Activated CD8-positive, alpha-beta memory T cell treated with anti-CD3 and anti-CD28 coated beads, Interleukin-2, amount 50 U/mL, for 48 hours (primary cell): ENCODE measurements around the gene SMC4.
"Not testable (repeated sequence)": the region's sequence is repeated elsewhere in the genome, so short reads cannot be mapped to it uniquely, and the experiment has no call there.

Source experiments
- DNase-seq: peaks from one replicate; pipeline ENCODE4 v3.0.0-alpha.2; 2020

Gene SMC4

DNA sequence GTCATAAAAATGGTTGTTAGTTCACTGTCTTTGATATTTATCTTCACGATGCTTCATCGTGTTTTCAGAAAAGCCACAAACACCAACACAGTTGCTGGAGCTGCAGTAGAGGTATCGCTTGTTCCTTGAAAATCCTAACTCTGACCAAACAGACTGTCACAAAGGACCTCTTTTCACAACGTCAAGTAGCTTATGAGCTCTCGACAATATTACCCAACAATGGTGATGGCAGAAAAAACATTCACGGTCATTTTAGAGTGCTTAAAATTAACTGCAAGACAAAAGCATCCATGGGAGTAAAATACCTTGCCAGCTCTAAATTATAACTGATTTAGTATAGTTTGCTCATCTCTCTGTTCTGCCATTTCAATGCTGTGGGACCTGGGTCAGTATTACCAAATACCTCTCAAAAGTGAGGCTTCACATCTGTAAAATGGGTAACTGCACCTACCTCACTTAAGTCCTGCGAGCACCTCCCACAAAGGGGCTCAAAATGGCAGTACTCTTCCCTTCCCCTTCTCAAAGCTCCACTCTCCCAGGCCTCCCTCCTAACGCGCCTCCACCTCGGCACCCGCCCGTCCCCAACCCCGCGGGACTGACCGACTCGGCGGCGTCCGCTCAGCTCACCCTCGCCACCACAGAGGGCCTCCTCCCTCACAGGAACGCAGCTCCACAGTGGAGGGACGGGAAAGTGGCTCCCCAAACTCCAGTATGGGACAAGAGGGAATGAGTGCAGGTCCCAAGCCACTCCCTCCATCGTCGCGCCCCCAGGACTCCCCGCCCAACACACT lies 49.6 kb downstream of the SMC4 start:
- DNase-seq = no peak

DNA sequence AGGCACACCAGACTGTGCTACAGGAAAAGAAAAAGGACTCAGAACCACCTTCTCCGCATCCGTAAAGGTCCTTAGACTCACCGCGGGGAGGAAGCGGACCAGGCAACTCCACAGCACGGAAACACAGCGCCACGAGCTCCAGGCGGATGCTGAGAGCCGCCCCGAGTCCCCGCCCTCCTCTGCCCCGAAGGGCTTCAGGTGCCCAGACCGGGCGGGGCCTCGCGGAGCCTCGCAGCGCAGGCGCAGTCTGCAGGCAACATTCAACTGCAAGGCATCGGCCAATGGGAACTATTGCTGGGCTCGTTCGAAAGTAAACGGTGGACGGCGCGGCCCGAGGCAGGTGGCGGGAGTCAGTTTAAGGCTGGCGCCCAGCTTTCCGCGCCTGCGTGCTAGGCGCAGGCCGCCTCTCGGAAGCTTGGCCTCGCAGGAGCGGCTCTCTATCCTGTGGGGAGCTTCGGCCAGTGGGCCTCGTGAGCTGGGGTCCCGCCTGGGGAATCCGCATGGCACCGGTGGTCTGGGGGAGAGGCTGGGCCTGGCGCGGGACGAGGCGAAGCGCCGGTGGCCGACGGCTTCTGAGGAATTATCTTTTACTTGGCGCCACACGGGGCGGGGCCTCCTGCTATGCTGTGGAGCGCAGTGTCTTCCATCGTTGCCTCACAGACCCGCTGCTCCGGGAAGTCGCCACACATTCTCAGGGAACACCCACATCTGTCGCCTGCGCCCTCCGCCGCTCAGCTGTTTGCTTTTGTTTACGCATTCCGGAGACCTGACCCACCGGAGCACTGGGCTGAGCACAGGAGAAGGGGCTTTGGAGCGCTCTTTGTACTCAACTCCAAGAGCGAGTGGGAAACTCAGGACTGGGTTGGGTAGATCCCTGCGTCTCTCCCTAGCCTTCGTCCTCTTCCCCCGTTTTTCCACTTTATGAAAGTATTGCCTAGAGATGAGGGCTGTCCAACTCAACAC lies 50.5 kb downstream of the SMC4 start, which contains the start of gene TRIM59:
TSS of gene TRIM59 (minus strand) at position 151 of the 963 bp plus-strand sequence. CDS start 10,603 bp downstream, outside the sequence.
- DNase-seq = peak; percentile 95

DNA sequence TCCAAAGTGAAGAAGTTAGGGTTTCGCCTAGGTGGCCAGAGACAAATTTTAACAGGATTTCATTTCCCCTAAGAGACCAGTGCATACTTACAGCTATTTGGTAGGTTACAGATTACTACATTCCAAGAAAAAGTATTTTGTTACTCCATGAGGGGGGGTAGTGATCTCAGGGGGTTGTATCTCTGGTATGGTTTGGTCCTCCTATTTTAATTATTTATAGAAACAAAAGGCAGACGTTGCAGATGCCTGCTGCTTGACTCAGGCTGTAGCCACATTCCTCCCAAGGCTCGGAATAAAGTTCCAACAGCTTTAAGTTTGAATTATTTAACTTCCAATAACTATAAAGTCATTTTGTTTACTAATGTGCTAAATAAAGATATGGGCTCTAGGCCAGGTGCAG lies 51.4 kb downstream of the SMC4 start:
- no peak for DNase-seq

DNA sequence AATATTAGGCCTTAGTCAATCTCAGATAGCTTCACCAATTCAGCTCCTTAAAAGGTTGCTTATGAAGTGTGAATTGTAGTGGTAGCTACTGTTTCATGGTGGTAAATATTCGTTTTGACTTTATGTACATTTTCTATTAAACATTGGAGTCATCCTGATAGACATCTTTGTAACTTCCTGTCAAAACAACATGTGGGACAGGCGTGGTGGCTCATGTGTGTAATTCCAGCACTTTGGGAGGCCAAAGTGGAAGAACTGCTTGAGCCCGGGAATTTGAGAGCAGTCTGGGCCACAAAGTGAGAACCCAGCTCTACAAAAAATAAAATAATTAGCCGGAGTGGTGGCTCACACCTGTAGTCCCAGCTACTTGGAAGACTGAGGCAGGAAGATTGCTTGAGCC lies 52.2 kb downstream of the SMC4 start:
- no peak for DNase-seq

DNA sequence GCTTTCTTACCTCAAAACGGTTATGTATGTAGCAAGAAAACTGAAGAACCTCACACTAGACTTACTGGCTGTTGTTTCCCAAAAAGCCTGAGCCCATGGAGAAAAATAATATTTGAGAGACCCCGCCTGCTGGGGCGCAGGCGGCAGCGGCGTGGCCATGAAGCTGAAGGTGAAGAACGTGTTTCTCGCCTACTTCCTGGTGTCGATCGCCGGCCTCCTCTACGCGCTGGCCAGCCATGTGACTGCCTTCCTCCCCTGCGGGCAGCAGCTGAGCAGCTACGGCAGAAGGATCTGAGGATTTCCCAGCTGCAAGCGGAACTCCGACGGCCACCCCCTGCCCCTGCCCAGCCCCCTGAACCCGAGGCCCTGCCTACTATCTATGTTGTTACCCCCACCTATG lies 52.8 kb downstream of the SMC4 start:
- DNase-seq = not testable (repeated sequence)

DNA sequence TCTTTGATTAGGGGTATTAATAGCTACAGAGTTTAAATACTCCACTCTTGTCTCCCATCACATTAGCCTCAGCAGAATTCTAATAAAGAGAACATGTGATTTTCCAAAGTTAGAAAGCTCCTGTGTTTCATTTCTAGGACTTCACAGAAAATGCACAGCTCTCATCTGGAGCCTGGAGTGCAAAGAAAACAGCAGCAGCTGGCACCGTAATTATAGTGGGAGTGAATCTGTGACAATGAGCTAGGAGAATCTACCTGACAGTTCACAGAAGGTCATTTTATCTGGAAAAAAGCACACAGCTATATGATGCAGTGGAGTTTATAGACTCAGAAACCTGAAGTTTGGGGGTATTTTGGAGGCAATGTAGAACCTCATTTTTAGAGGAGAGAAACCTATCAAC lies 55.5 kb downstream of the SMC4 start:
- DNase-seq = no peak

DNA sequence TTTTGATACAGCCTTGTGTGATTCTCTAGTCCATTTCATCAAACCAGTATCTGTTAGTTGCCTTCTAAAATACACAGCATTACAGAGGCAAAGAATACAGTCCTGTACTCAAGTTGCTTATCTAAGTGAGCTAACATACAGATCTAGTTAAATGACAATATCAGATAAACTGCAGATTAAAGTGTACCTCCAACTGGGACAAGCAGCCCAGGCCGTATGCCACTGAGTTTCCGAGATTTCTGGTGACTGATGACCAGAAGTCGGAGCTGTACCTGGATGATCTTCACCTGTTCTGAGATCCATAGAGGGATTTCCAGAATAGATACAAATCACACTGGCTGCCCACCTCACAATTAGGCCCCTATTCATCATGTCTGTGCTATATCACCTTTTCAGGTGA lies 56.4 kb downstream of the SMC4 start:
- DNase-seq = no peak

DNA sequence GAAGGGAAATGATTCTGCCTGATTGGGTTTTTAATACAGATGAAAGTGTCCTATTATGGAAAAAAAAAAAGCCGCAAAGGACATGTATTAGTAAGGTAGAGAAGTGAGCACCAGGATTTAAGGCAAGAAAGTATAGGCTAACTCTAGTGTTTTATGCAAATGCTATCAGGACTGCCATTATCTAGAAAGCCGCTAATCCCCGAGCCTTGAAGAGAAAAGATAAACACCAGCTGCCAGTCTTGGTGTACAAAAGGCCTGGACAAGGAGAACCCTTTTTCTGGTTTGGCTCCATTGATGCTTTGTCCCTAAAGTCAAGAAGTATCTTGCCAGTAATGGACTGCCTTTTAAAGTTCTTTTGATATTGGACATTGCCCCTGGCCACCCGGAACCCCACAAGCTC lies 58.7 kb downstream of the SMC4 start:
- DNase-seq = no peak

DNA sequence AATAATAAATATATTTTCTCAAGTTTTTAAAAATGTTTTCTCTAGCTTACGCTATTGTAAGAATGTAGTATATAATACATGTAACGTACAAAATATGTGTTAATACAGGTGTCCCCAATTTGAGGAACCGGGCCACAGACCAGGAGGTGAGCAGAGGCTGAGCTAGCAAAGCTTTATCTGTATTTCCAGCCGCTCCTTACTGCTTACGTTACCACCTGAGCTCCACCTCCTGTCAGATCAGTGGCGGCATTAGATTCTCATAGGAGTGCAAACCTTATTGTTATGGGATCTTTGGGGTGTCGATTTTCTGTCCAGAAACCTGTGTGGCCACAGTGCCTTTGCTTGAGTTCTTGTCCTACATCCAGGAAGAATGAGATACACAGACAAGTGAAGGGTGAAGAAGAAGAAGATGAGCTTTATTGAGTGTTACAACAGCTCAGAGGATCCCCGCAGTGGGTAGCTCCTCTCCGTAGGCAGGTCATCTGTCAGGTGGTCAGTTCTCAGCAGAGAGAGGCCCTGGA lies 60.1 kb downstream of the SMC4 start:
- DNase-seq = no peak

DNA sequence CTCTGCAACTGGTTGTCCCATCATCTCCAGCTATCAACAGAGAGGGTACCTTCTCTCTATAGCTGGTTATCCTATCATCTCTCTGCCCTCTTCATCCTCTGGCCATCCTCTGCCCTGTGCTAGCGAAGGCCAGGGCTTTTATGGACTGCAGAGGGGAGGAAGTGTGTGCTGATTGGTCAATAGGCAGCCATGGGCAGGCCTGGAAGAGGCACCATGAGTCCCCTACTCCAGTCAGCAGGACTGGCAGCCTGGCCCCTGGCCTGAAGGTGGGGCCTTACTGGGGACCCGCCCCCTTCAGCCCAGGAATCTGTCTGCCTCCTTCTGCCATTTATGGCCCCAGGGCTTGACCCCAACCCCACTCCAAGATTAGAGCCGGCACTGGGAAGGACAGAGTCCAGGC lies 60.6 kb downstream of the SMC4 start:
- no peak for DNase-seq

DNA sequence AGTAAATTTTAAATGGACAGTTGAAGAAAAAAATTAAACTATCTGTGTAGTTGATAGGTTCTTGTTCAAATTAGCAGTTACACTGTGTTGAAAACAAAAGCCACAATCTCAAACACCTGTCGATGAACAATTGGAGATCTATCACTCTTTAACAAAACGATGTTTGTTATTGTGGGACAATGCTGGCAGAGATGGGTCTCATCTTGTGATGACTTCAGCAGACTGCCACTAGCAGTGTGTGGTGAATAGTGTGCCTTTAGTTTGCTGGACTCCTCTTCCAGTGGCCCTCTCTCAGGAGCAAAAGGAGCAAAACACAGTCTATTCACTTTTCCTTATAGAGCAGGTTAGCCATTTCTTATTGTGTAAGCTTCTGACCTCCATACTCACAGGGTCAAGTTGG lies 64.9 kb downstream of the SMC4 start:
- no peak for DNase-seq

DNA sequence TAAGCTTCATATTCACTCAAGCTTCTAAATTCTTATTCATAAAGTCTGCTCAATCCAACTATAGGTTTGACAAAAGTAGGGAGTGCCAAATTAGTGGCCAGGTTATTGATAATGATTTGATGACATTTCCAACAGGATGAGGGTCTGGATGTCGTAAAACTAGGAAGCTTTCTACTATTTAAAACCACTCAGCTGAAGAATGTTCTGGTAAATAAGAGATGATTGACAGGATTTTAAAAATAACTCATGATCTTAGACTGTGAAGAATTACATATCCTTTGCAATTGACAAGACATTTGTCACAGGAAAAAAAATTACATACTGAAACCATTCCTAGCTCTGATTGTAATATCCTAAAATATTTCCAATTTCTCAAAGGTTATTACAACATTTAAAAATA lies 65.5 kb downstream of the SMC4 start:
- no peak for DNase-seq

DNA sequence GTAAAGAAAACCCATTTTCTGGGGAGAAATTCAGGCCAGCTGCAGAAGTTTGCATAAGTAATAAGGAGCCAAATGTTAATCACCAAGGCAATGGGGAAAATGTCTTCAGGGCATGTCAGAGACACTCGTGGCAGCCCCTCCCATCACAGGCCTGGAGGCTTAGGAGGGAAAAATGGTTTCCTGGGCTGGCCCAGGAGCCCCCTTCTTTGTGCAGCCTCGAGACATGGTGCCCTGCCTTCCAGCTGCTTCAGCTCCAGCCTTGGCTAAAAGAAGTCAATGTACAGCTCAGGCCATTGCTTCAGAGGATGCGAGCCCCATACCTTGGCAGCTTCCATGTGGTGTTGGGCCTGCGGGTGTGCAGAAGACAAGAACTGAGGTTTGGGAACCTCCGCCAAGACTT lies 70.7 kb downstream of the SMC4 start:
- DNase-seq = no peak

DNA sequence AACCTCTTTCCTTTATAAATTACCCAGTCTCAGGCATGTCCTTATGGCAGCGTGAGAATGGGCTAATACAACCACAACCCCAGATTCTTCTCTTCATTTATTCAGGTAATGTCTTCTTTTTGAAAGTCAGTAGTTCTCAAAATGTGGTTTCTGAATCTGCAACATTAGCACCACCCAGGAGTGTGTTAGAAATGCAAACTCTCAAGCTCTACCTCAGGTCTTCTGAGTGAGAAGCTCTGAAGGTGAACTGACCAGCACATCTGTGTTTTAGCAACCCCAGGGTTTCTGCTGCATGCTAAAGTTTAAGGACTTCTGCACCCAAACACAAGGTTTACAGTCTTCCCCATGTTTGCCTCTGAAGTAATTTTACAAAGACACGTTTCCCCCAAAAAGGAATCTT lies 72.4 kb downstream of the SMC4 start:
- no peak for DNase-seq

DNA sequence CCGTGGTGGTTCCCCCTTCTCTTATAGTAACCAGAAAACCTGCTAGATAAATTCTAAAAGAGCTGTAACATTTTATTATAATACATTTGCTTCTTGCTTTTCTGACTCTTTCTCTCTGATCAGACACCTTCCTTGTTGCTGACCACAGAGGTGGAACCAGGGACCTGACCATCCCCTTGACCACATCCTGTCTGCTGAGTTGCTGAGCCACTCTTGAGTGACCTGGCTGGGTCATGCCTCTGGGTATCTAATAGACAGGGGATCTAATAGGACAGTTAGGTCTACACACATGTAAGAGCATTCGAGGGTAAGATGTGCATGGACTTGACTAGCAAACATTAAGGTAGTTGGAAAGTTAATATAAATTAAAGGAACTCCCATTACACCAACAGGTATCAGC lies 72.9 kb downstream of the SMC4 start:
- no peak for DNase-seq

DNA sequence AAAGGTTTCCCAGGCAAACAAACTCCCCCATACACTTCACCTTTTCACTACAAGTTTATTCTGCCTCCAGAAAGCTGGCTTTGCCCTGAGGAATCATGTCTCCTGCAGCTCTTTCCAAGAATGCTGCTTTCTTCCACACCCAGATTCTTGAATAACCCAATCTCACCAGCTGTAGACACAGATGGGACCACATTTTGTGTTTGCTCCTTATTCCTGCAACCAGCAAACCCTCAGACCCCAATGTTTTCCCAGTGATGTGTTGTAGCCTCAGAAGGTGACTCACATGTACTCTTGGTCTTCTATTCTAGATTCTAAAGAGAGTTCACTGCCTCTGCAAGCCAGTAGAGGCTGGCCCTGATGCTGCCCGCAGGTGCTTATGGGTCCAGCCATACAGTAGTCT lies 73.8 kb downstream of the SMC4 start:
- no peak for DNase-seq

DNA sequence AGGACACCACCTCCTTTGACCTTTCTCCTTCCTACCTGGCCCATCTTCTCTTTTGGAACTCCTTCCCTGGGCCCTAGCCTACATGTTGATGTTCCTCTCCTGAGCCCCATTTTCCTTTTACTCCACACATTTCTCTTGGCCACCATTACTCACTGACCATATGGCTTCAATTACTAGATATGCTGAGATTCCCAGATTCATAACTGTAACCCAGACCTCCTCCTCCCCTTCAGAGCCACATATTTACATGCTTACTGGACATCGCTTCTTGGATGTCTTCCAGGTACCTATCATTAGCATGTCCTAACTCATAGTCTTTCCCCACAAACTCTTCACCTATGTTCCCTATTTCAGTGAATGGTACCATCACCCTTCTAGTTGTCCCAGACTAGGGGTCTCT lies 74.5 kb downstream of the SMC4 start:
- no peak for DNase-seq

DNA sequence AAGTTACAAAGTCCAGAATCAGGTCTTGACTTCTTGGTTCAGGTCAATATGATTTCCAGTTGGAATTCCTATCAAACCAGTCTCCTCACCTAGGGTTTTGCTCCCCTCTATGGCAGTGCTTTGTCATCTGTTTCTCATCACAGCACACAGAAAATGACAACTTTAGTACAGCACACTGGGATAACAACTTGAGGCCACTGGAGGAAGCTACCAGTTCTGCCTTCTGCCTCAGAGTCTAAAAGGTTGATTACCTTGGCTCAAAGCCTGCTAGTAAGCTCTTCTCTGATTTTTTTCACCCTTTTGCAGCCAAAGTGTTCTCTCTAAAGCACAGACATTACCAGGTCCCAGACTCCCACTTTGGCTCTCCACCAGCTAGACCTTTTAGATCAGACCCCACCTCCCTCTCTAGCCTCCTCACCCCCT lies 75.0 kb downstream of the SMC4 start:
- DNase-seq = no peak

DNA sequence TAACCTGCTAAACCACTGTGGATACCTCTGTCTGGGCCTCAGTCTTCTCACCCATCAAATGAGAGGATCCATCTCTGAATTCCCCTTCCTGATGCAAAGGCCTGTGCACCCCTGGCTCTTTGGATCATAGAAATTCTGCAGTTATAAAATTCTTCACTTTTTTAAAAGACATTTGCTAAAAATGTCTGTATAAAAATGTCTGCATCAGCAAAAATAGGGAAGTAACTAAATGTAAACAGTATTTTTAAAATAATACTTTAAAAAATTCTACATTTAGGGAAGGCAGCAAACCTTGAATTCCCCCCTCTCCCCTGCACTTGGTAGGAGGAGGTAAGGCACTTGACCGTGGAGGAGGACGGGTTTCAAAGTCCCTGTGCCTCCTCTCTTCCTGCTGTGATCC lies 75.7 kb downstream of the SMC4 start:
- no peak for DNase-seq

DNA sequence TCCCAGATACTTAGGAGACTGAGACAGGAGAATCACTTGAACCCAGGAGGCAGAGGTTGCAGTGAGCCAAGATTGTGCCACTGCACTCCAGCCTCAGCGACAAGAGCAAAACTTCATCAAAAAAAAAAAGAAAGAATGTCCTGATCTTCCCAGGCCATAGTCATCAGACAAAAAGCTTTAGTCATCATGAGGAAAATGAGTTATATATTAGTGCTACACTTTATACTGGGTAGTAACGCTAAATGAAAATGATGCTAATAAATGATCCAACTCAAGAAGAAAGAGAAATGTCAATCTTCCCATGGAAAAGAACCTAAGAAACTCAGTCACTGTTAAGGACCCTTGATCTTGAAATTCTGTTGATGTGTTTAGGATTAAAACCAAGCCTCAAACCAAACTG lies 76.4 kb downstream of the SMC4 start:
- DNase-seq = no peak

DNA sequence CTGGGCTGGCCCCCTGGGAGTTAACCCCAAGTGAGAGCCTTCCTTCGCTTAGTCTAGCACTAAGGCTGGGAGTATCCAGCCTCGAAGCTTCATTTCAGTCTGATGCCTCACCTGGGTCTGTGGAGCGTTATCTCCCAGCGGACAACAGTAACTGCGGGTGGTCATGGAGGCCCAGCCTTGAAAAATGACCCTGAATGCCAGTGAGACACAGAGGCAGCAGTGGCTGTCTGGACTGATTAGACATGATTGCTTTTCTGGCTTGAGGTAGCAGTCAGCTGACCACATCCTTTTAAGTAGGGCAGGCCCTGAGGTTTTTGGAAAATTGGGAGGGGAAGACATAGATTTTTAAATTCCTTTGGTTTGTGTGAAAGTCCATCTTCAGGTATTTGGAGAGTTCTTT lies 78.3 kb downstream of the SMC4 start:
- DNase-seq = no peak

DNA sequence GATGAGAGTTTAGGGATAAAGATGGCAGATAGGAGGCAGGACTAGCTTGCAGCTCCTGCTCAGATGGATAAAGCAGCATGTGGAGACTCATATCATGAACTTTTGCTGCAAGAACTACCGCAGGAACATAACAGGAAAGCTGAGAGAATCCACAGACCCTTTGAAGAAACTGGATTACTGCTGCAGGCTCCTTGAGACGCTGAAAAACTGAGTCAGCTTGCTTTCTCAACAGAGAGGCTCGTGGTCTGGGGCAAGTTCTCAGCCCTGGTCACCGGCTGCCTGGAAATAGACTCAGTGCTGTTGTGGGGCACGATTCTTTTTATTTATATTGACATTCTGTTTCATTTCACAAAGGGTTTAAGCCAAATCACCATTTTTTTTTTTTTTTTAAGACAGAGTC lies 78.9 kb downstream of the SMC4 start:
- DNase-seq = no peak

DNA sequence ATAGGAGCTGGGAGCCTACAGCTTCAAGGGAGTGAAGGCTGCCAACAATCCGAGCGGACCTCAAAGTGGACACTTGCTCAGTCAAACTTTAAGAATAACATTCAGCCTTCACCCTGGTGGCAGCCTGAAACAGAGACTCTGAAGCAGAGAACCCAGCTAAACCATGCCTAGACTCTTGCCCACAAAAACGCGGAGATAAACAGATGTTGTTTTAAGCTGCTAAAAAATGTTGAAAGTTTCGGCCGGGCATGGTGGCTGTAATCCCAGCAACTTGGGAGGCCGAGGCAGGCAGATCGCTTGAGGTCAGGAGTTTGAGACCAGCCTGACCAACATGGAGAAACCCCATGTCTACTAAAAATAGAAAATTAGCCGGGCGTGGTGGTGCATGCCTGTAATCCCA lies 79.9 kb downstream of the SMC4 start:
- DNase-seq = no peak

DNA sequence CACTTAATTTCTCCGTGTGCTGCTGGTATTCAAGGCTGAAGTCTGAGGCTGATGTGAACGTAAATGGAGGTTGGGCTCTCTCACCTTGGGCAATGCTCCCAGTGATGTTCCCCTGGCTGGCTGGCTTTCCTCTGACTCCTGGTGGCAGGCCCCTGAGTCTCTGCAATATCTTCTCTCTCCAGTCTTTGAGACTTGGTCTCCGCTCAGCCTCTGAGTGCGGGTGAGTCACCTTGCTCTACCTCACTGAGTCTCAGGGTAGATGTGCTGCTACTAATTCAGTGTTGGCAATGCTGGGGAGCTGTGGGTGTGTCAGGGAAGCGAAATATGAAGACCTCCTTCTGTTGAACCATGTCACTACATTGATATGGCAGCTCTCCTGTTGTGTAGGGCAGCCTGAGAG lies 81.5 kb downstream of the SMC4 start:
- DNase-seq = no peak
